GM18517 (cell line): Measurements from ENCODE around the gene ZSCAN32.

Source experiments
- ATAC-seq: cut with Tn5 transposase; IDR thresholded peaks from one replicate; pipeline ENCODE4 v1.9.1; 2021; ENCODE audit warnings: mild to moderate bottlenecking, moderate library complexity; ENCODE audit not compliant: unreplicated experiment

ZSCAN32 gene

GRCh38 chr16:3400779-3401688 lies at the start of gene ZSCAN32, which contains the start of gene ZNF174:
Gene ZSCAN32 (minus strand): TSS chr16:3401004. CDS start chr16:3397557, 3,447 bp downstream.
Gene ZNF174 (plus strand): TSS chr16:3401215. CDS start chr16:3402005, 790 bp downstream.
- ATAC-seq: peak; percentile 98

- ATAC-seq: peak; percentile 35
These were observed 43.2 kb upstream of the ZSCAN32 start for GRCh38 chr16:3444032-3444388.

DNA sequence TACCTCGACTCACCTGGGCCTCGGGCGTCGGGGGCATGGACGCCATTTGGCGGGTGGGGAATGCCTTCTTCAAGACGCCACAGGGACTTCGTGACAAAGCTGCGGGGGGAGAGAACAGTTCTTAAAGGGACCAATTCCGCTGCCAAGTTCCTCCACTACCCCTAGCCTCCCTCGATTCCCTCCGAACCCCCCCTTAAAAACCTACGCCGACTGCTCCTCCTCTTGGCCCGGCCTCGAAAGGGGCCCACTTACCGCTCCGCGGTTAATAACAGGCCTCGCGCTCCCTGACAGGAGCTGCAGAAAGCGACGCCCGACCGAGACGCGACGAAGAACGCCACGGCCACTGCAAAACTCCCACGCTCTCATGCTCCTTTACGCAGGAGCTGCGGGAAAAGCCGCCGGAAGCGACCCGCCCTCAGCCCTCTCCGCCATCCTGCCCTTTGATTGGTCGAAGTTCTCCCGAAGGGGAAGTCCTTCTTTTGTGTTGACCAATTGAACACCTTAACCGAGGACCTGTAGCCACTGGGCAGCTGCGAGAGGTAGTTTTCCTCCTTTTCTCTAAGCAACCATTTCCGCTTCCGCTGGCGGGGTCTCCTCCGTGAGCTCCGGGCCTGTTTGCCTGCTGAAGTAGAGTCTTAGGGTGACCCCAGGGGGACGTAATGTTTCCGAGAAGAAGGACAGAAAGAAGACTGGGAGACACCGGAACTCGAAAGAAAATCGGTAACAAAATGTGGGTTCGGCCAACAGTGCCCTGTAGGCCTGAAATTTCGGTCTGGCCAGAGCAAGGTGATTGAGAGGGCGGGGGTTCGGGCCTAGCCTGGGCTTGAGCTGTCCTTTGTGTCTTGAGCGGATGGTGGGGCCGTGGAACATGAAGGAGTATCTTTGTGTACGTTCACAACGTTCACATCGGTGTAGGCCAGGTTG lies 42.6 kb upstream of the ZSCAN32 start, which contains the start of the genes NAA60 and ZNF597:
NAA60 (plus strand) TSS at position 573 of the 924 bp plus-strand sequence. CDS start 32,548 bp downstream, outside the sequence.
ZNF597 (minus strand) TSS at position 397 of the 924 bp plus-strand sequence; CDS start at position 46, 351 bp downstream.
- ATAC-seq: peak; percentile 78

- ATAC-seq: no peak
These were observed 38.8 kb upstream of the ZSCAN32 start for GRCh38 chr16:3439637-3440036.

DNA sequence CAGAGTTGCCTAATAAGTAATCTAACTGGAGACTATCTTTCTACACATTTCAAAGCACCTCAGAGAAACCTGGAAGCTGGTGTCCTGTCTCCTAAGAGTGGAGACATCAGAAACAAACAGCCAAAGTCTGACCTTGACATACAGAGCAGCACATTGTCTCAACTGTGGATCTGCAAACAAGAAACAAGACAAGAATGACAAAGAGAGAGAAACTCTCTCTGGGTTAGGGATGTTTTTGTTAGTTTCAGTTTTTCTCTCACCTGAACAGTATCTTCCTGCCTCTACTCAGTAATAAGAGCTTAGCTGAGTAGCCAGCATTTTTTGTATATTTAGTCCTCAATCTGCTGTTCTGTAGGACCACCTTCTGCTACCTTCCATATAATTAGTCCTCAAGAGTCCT lies 33.6 kb upstream of the ZSCAN32 start:
- ATAC-seq: no peak

DNA sequence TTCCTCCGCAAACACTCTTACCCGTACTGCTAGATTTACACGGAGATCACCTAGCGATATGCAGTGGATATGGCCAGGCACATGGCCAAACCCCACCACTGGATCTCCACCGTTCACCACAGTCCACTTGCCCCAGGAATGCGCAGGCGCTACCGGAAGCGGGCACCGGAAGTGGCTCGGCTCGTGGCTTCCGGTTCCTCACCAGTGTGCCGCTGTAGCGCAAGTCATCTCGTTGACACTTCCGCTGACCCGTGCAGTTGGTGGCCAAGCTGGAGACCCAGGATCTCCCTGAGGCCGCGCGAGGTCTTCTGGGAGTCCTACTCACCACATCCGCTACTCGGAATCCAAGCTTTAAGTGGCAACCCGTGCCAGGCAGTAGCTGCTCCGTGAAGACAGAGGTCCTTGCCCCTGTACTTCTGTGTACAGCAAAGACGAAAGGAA lies 31.0 kb upstream of the ZSCAN32 start:
- ATAC-seq: peak; percentile 52

DNA sequence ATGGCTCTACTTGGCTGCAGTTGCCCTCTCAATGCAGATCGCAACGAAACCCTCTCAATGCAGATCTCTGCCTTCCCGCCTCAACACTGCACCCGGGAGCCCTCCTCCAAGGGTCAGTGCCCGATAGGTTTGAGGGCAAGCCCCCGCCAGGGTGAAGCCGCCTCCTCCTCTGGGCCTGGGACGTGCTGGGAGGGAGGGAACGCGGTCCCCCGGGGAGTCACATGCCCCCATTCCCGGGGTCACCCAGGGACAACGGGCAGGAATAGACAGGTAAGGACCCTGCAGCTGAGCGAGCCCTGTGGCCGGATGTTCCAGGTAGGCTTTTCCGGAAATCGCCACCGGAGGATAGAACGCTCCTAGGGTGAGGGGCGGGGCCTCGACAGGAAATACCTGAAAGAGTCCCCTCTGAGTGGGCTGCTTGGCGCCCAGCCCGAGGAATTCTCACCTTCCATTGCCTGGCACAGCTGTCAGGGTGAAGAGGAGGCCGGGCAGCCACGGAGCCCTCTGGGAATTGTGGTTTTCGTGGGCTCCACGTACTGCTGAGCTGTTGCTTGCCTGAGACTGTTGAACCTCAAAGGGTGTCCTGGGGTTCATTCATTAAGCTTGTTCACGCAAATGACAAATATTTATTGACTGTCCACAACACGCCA lies 13.1 kb upstream of the ZSCAN32 start:
- ATAC-seq: no peak

- no peak for ATAC-seq
These were observed 7.9 kb upstream of the ZSCAN32 start for GRCh38 chr16:3408561-3409197.

- no peak for ATAC-seq
These were observed 1.1 kb upstream of the ZSCAN32 start for GRCh38 chr16:3401719-3402397.

- peak; percentile 32 for ATAC-seq
These were observed 392 bp downstream of the ZSCAN32 start for GRCh38 chr16:3400446-3400778.

DNA sequence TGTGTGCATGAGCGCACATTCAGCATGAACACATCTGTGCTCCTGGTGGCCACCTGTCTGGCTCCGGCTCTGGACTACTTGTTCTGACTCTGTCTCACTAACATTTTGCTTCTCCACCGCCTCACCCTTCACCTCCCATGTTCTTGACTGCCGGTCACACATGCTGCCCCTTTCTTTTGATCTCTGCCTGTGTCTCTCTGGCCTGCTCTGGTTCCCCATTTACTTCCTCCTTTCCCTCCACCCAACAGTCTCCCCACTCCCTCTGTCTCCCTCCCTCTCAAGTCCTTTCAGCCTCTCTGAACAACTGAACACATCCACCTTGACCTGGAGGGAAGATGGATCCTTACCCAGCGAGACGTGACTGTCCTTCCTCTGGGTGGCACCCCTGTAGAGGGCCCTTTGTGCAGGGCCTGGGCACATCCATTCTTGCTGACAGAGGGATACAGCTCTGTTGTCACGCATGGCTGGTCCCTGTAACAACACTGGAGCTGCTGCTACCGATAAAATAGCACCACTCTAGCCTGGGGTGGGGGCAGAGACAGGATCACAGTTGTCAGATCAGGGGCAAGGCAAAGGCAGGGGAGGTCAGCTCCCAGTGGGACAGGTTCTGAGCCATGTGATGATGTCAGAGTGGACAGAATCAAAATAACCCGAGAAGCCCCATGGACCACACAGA lies 11.0 kb downstream of the ZSCAN32 start:
- no peak for ATAC-seq

DNA sequence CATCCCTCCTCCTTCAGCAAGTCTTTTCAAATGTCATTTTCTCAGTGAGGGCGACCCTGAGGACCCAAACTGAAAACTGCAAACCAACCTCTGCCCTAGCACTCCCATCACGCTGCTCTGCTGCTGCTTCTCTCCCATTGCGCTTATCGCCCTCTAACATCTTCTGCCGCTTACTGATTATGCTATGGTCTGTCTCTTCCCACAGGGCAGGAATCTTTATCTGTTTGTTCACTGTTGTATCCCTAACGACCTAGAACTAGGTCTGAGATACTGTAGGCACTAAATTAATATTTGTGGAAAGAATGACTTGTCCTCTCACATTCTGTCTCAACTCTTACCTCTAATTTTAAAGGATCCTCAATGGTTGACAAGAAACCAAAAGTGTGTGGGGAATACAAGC lies 12.5 kb downstream of the ZSCAN32 start:
- ATAC-seq: no peak

GRCh38 chr16:3383045-3383448 lies 17.8 kb downstream of the ZSCAN32 start:
- ATAC-seq: no peak

DNA sequence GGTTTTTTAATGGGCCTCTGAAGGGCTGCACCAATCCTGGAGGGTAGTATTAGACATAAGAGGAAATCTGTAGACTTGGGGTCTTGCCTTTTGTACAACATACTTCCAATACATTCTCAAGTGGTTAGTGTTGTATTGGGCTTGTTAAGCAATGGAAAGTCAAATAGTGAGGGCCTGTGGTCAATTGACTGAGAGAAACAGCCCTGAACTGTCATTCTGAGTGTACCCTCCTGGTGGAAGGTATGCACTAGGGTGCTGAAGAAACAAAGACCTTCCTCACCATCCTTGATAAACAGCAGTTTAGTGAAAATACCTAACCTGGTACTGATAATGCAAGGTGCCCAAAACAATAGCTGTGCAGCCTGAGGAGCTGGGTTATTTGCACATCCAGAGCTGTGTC lies 22.9 kb downstream of the ZSCAN32 start:
- ATAC-seq: no peak

DNA sequence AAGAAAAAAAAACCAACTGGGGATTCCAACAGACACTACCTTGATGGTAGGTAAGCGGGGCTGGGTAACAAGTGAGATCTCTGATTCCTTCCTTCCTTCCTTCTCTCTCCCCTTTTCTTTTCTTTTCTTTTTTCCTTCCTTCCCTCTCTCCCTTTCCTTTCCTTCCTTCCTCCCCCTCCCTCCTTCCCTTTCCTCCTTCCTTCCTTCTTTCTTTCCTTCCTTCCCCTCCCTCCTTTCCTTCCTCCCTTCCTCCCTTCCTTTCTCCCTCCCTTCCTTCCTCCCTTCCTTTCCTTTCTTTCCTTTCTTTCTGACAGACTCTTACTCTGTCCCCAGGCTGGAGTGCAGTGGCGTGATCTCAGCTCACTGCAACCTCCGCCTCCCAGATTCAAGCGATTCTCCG lies 25.1 kb downstream of the ZSCAN32 start:
- ATAC-seq: no peak

DNA sequence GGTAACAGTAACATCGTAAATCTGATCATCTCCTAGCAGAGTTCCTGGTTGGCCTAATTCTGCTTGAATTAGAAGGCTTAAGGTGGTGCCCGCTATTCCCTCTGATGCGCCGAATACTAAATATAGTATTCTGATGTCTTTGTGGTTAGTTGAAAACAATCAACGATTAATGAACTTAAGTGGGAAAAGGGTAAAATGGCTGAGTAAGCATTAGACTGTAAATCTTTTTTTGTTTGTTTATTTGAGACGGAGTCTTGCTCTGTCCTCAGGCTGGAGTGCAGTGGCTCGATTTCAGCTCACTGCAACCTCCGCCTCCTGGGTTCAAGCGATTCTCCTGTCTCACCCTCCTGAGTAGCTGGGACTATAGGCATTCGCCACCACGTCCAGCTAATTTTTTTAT lies 31.7 kb downstream of the ZSCAN32 start:
- no peak for ATAC-seq

DNA sequence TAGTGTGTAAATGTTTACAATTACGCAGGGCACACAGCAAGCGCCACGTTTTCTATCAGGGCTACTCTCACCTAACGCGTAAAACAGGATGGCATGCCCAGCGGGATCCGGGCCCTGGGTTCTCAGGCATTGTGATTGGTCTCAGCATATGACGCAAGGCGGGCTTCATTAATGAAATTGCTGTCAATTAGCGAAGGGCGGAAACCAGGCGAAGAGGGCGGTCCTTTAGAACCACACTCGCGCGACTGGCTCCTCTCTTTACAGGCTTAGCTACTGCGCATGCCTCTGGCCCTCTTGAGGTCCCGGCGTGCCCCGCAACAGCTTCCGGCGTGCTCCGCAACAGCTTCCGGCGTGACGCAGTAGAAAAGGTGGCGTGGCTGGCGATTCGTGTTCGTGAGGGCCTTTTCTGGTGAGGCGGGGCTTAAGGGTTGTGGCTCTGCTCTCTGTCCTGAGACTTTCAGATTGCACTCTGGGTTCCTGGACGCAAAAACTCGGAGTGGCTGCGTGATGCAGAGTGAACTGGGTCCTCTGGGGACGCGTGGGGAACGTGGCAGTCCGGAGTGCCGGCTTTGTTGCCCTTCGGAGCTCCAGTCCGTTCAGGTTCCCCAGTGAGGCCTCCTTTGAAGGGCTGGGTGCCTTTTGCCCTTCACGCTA lies 35.9 kb downstream of the ZSCAN32 start:
- peak; percentile 63 for ATAC-seq

- ATAC-seq: no peak
These were observed 37.0 kb downstream of the ZSCAN32 start for GRCh38 chr16:3363793-3364192.

DNA sequence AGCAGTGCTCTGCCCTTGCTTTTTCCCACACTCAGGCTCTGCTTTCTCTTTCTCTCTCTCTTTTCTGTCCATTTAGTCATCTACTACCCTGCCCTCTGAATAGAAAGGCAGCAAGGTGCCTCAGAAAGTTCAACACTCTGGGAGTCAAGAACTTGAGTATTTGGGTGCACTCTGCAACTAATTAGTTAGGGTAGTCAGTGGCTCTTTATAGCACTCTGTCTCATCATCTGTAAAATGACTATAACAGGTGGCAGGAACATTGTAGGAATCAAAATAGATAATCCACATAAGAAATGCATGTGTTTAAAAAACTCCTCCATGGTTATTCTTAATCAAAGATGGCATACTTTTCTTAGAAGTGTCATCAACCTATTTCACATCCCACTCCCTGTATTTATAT lies 37.9 kb downstream of the ZSCAN32 start:
- no peak for ATAC-seq
